SK-N-MC (cell line): ENCODE data around the gene TNFSF15.

Source experiments
- EZH2 ChIP-seq: fragments of 200-600 bp; sonication (generic); IDR thresholded peaks from one replicate; pipeline ENCODE4 v1.6.1; 2017; ENCODE audit warnings: antibody characterized with exemption
- POLR2AphosphoS5 ChIP-seq: IDR thresholded peaks from 2 replicates; pipeline ENCODE4 v1.6.1; 2012; ENCODE audit warnings: mild to moderate bottlenecking, low read depth, low read length, borderline replicate concordance

DNA sequence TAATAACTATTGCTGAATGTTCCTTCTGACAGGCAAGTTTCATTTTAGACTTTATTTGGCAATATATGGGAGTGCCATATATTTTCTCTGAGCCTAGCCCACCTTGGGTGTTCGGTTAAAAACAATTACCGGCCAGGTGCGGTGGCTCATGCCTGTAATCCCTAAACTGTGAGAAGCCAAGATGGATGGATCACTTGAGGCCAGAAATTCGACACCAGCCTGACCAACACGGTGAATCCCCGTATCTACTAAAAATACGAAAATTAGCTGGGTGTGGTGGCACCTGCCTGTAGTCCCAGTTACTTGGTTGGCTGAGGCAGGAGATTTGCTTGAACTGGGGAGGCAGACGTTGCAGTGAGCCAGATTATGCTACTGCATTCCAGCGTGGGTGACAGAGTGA is 47.9 kb downstream of the TNFSF15 start:
- TF ChIP-seq POLR2AphosphoS5 (no peak), EZH2 (no peak)
